ENCODE data around the gene PAQR7. TPM values are rescaled to one million over a fixed set of nuclear protein-coding genes. Genes with fewer than 3 reads are reported as not detected.

Gene PAQR7
- total RNA-seq, 4 donors from 2014 or later: 6.7 to 12.1 (median 7.8) TPM

DNA sequence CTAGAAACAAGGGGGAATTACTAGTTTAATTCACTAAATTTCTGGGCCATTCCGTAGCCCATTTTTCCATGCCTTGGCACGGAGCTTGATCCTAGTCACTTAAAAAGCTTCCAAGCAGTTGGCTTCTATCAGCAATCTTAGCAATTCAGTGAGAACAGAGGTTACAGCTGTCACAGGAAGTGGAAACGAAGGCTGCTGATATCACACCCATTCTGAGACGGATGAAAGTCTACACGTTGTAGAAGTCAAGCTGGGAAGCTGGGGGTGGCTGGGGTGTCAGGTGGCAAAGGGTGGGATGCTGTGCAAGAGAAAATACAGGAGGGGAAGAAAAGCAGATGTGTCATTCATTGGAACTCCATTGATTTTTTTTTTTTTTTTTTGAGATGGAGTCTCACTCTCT lies 42.5 kb upstream of the PAQR7 start:
- Histone ChIP-seq H3K27me3 (no peaks in the 10 kb centered on the region), H3K27ac (no peak overlapping the region), H3K36me3 (no peaks in the 10 kb centered on the region), H3K4me1 (peaks cover 0 to 10% (median 7%) of the 10 kb centered on the region in 4 donors), H3K9me3 (no peaks in the 10 kb centered on the region), H3K4me3 (no peak overlapping the region)
- no peak for TF ChIP-seq POLR2A (IDR thresholded peaks at IDR 0.05)
- TF ChIP-seq, protein P1, sequence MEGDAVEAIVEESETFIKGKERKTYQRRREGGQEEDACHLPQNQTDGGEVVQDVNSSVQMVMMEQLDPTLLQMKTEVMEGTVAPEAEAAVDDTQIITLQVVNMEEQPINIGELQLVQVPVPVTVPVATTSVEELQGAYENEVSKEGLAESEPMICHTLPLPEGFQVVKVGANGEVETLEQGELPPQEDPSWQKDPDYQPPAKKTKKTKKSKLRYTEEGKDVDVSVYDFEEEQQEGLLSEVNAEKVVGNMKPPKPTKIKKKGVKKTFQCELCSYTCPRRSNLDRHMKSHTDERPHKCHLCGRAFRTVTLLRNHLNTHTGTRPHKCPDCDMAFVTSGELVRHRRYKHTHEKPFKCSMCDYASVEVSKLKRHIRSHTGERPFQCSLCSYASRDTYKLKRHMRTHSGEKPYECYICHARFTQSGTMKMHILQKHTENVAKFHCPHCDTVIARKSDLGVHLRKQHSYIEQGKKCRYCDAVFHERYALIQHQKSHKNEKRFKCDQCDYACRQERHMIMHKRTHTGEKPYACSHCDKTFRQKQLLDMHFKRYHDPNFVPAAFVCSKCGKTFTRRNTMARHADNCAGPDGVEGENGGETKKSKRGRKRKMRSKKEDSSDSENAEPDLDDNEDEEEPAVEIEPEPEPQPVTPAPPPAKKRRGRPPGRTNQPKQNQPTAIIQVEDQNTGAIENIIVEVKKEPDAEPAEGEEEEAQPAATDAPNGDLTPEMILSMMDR (IDR thresholded peaks at IDR 0.05): no peak
- no peak for DNase-seq

DNA sequence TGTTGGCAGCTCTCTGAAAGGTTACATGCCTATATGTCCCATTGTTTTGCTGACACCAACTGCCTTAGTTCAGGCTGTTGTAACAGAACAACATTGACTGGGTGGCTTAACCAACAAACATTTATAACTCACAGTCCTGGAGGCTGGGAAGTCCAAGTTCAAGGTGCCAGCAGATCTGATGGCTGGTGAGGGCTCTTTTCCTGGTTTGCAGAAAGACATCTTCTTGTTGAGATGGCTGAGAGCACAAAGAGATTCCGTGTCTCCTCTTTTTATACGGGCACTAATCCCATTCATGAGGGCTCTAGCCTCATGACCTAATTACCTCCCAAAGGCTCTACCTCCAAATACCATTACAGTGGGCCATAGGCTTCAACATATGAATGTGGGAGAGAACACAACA lies 41.0 kb upstream of the PAQR7 start:
- H3K27ac ChIP-seq: no peak overlapping the region
- H3K9me3 ChIP-seq: no peaks in the 10 kb centered on the region
- DNase-seq: no peak
- H3K4me1 ChIP-seq: no peaks in the 10 kb centered on the region
- H3K4me3 ChIP-seq: no peak overlapping the region
- H3K36me3 ChIP-seq: no peaks in the 10 kb centered on the region
- no peaks in the 10 kb centered on the region for H3K27me3 ChIP-seq
- TF ChIP-seq, protein P1 (IDR thresholded peaks at IDR 0.05): no peak
- TF ChIP-seq POLR2A (IDR thresholded peaks at IDR 0.05): no peak

DNA sequence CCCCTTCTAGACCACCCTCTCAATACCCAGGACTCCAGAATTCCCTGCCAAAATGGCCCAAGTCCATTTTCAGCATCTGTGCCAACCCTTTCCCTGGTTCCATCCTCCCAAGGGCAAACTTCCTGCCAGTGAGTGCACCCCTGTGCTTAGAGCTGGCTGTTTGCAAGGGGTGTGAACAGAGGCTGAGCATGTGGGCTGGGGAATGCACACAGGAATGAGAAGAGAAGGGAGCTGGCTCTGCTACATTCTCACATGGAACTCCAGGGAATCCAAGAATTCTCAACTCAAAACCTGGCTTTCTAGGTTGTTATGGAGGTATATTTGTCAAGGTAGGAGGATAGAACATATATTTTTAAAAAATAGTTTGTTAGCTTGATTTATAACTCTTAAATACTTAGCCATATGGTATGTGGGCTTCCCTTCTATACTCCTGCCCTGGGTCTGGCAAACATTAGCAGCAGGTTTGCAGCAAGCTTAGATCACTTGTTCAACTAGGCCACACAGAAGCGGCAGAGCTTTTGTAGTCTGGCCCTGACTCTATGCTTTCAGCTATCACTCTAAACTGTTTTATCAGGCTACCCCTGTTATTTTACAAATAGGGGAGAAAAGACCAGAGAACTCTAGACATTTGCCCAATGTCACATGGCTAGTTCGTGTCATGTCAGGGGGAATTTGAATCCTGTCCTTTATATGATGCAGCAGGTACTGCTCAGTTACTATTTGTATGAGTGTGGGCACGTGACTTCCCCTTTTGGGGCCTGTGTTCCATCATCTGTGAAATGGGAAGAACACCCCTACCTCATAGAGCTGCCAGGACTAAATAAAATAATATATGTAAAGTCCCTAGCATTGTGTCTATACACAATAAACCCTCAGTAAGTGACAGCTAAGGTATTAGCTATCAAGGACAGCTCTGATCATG lies 38.8 kb upstream of the PAQR7 start:
- Histone ChIP-seq H3K4me1 (no peaks in the 10 kb centered on the region), H3K27me3 (no peaks in the 10 kb centered on the region), H3K36me3 (no peaks in the 10 kb centered on the region), H3K27ac (no peak overlapping the region), H3K9me3 (no peaks in the 10 kb centered on the region), H3K4me3 (no peak overlapping the region)
- TF ChIP-seq, protein P1 (IDR thresholded peaks at IDR 0.05): no peak
- TF ChIP-seq POLR2A (IDR thresholded peaks at IDR 0.05): no peak
- no peak for DNase-seq

DNA sequence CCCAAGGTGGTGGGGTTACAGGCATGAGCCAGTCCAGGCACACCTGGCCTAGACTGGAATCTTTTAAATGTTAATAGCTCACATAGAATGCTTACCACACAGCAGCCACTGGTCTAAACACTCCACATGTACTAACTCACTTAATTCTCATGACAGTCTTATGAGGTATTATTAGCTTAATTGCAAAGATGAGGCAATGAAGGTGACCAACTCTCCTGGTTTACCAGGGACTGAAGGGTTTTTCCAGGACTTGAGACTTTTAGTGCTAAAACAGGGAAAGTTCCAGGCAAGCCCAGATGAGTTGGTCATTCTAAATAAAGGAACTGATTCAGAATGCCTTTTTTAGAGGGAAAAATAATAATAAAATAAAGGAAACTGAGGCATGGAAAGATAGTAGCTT lies 37.7 kb upstream of the PAQR7 start:
- no peaks in the 10 kb centered on the region for H3K27me3 ChIP-seq
- TF ChIP-seq, protein P1 (IDR thresholded peaks at IDR 0.05): no peak
- no peak for TF ChIP-seq POLR2A (IDR thresholded peaks at IDR 0.05)
- DNase-seq: no peak
- no peak overlapping the region for H3K4me3 ChIP-seq
- no peak overlapping the region for H3K27ac ChIP-seq
- no peaks in the 10 kb centered on the region for H3K9me3 ChIP-seq
- H3K4me1 ChIP-seq: no peaks in the 10 kb centered on the region
- H3K36me3 ChIP-seq: no peaks in the 10 kb centered on the region

DNA sequence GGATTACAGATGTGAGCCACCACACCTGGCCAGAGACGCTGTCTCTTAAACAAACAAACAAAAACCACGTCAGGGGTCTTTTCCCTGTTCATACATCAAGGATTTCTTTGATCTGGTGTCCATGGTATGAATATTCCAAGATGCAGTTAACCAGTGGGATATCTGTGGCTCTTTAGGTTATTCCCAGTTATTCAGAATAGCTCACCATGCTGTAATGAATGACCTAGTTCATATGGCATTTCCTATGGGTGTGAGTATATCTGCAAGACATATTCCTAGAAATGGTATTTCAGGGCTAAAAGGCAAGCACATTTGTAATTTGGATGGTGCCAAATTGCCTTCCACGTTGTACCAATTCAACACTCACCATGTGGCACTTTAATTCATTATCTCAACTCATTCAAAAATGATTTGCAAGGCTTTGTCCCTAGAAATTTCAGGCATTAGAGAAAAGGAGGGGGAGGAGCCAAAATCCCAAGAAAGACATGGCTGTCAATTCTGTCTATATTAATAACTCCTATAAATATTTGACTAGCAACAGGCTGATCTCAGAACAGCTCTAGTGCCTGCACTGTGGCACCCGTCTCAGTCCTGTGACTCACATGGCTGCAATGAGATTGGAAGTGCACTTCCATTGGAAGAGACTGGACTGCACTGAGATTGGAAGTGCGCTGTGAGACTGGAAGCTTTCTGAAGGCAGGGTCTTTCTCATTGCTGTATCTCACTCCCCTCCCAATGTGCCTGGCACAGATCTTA lies 36.7 kb upstream of the PAQR7 start:
- Histone ChIP-seq H3K4me1 (no peaks in the 10 kb centered on the region), H3K27me3 (no peaks in the 10 kb centered on the region), H3K27ac (no peak overlapping the region), H3K9me3 (no peaks in the 10 kb centered on the region), H3K36me3 (no peaks in the 10 kb centered on the region), H3K4me3 (no peak overlapping the region)
- no peak for TF ChIP-seq POLR2A (IDR thresholded peaks at IDR 0.05)
- TF ChIP-seq, protein P1 (IDR thresholded peaks at IDR 0.05): no peak
- no peak for DNase-seq
